Posterior cingulate gyrus (tissue), 11 donors: ENCODE measurements around the gene TFAP2C.
"Not testable (repeated sequence)": the region's sequence is repeated elsewhere in the genome, so short reads cannot be mapped to it uniquely, and the experiment has no call there.

ENCODE experiments used
- DNase-seq, 10 donors: peaks; one replicate each; pipeline versions ENCODE4 v3.0.0 to v3.0.0-alpha.2; 2020 to 2021; ENCODE audit warnings: mixed read lengths in 3 of 10
- intact Hi-C: fragments of 100-400 bp; cut with DNase I; formaldehyde crosslinking; loops from one replicate; pipeline ENCODE4 v1.15.1; 2023

Gene TFAP2C

GRCh38 chr20:56614196-56614595 lies 14.9 kb upstream of the TFAP2C start:
- peak in 1 of 10 donors; percentile 4 for DNase-seq
- intact Hi-C loops = no loop called here

DNA sequence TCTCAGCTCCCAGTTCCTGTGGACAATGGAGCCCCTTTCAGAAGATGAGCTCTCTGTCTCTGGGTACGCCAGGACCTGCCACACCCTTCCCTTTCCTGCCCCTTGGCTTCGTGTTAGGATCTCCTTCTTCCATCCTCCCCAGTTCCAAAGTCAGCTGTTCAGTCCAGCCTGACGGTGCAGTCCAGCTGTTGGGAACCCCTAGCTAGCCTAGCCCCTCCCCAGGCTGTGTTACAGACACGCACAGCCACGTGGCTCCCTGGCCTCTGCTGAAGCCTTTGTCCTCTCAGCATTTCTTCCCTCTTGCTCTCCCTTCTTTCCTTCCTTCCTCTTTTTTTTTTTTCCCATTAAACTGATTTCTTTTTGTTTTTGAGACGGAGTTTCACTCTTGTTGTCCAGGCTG lies 12.4 kb upstream of the TFAP2C start:
- intact Hi-C loops = no loop called here
- DNase-seq = peak in 1 of 10 donors; percentile 14

DNA sequence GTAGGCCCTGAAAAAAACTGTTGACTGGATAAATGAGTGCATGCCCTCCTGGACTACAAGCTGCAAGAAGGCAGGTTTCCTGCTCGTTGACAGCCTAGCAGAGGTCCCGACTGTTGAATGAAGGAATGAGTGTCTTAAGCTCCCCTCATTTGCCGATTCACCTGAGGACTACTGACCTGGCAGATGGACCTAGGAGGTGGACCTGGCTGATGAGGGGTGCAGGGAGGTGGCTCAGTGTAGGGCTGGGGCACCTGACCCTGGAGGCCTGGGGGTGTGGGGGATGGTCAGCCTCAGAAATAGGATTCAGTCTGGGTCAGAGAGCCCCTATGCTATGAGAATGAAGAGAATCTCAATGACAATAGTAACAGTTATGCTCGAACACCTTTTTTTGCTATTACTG lies 11.6 kb upstream of the TFAP2C start:
- intact Hi-C loops = no loop called here
- DNase-seq = peak in 1 of 10 donors; percentile 42

DNA sequence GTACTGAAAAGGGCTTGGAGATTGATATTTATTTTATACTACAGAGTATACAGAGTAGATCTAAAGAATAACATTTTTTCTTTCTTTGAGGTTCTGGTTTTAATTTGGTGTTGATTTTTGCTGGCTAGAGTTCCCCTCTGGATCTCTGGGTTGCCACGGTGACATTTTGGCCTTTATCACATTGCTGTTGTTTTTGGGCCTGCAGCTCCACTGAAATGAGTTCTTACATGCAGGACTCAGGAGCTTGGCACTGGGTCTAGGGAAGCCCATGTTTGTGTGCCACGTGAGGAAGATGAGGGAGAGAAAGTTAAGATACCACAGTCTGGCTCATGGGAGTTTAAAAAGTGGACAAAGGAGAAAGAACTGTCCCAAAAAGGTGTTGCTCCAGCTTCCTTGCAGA lies 7.4 kb upstream of the TFAP2C start:
- DNase-seq = no peak
- intact Hi-C loops = no loop called here

DNA sequence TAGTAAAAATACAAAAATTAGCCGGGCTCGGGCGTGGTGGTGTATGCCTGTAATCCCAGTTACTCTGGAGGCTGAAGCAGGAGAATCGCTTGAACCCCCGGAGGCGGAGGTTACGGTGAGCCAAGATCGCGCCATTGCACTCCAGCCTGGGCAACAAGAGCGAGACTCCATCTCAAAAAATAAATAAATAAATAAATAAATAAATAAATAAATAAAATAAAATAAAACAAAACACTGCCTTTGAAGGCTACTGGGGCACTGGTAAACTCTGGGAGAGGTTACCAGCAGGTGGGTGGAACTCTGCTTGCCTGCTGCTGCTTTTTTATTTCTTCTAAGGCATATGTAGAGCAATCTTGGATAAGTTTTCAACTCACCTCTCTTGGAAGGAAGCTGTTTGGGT lies 5.2 kb upstream of the TFAP2C start:
- intact Hi-C loops = not testable (repeated sequence)
- DNase-seq = peak in 1 of 10 donors; percentile 16

- intact Hi-C loops = no loop called here
- DNase-seq = peak in 1 of 10 donors; percentile 62
These were observed 4.1 kb upstream of the TFAP2C start for GRCh38 chr20:56624786-56625681.

- no peak for DNase-seq
- intact Hi-C loops = no loop called here
These were observed 3.3 kb upstream of the TFAP2C start for GRCh38 chr20:56625837-56626236.

DNA sequence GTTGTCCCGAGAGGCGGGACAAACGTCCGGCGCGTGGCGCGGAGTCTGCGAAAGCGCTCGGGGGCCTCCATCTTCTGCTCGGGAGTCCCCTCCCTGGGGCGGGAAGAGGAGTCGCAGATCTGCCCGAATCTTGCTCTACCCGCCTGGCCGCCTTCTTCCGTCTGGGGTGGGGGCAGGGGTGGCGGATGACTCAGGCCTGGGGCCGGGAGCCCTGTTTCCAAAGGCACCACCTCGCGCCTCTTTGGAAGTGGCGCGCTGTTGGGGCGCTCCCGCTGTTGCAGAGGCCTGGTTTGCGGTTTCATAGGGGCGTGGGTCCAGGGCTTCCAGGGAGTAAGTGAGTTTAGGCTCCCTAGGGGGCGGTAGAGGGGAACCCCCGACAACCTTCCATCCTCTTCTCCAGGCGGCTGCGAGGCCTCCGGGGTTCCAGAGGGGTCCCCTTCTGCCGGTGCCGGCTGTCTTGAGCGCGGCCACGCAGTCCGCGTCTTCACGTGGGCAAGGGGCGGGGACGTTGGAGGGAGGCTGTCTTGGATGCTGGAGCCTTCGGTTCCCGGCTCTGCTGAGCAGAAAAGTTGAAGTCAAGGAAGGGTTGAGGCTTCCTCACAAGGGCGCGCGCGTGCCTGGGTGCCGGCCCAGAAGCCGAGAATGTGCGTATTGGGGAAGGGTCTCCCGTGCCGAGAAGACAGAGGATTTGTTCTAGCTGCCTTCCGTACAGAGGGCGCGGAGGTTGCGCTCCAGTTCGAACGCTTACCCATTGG lies 2.6 kb upstream of the TFAP2C start:
- peak in 1 of 10 donors; percentile 45 for DNase-seq
- intact Hi-C loops = no loop called here

- intact Hi-C loops = no loop called here
- DNase-seq = peak in 2 of 10 donors; percentile 22 to 68
These were observed 1.7 kb upstream of the TFAP2C start for GRCh38 chr20:56627122-56628014.

DNA sequence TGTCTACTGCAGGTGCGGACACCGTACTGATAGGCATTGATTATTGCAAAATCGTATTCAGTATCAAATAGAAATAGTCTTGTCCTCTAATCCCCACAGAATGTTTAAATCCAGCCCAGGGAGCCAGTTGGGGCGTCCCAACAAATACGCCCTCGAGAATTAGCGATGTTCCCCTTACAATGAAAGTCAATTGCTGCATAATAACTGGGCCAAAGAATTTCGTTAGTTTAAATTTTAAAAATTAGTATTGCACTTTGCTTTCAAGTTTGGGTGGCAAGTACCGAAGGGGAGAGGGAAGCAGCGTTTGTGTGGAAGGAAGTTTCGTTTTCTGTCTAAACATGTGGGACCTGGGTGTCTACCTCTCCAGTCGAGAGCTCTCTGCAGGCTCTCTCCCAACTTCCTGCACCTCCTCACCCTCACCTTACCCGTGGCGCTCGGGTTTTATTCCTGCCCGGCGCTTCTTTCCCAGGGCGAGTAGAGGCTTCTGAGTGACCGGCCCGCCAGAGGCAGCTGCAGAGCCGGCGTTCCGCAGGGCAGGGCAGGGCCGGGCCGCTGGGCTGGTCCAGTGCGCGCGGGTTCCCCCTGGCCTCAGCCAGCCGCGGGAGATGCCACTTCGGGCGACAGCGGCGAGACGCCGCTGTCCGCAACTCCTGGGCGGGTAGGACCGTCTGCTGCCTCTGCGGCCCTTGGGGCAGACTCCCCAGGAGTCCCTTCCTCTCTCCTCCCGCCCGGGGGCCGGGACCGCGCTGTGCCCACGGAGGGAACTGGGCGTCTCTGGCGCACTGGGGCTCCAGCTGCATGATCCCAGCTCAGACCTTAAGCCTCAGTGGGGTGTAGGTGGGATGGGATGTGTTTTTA lies 862 bp upstream of the TFAP2C start:
- intact Hi-C loops = no loop called here
- DNase-seq = peak in 2 of 10 donors; percentile 47 to 68

DNA sequence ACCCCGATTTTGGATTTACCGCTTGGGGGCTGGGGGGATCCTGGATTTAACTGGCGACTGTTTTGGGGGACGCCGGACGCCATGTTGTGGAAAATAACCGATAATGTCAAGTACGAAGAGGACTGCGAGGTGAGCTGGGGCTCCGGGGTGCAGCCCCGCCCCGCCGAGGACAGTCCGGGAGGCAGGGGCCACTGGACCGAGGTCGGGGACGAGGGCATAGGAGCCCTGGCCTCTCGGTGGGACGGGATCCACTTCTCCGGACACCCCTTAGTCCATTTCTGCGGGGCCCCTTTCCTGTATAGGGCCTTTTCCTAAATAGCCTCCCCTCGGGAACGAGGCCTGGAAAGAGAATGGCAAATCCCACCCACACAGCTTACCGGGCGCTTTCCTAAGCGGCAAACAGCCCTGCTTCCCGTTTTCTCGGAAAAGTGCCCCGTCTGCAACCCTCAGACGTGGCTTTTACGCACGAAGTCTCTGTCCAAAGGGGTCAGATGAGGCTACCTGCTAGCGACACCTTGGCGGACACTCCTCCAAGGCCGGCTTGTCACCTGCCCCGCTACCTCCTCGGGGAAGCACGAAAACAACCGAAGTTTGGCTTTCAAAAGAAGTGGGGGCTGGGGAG lies 469 bp downstream of the TFAP2C start:
- DNase-seq = peak in 2 of 10 donors; percentile 39 to 52
- intact Hi-C loops = no loop called here

- intact Hi-C loops = no loop called here
- peak in 3 of 10 donors; percentile 18 to 79 (median 60) for DNase-seq
These were observed 984 bp downstream of the TFAP2C start for GRCh38 chr20:56630086-56630493.

DNA sequence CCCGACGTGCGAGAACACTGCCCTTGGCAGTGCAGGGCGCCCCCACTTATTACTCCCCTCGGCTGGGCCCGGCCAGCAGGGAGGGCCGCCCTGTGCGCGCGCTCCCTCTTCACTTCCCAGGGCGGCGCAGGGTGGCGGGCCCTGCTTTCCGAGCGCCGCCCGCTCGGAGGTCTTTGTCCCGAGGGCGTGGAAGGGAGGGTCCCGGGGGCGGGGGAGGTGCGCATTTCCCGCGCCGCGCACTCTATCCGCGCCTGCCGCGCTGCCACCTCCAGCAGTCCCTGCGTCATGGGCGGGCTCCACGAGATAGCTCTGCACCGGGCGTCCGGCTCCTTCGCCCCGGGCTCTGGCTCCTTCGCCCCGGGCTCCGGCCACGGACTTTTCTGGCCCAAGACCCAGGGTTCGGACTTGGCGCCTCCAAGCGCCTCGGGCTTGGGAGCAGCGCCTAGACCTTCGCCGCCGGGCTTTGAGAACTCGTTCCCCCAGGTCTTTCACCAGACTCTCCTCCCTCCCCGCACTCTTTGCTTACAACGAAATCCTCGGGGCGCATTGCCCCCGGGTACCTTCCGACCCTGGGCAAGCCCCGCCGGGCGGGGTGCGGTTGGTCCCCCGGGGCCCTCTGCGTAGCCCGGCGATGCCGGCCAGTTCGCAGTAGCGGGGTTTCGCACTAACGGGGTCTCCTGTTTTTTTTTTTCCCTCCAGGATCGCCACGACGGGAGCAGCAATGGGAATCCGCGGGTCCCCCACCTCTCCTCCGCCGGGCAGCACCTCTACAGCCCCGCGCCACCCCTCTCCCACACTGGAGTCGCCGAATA lies 1.6 kb downstream of the TFAP2C start:
- DNase-seq = peak in 2 of 10 donors; percentile 47 to 60
- intact Hi-C loops = no loop called here

DNA sequence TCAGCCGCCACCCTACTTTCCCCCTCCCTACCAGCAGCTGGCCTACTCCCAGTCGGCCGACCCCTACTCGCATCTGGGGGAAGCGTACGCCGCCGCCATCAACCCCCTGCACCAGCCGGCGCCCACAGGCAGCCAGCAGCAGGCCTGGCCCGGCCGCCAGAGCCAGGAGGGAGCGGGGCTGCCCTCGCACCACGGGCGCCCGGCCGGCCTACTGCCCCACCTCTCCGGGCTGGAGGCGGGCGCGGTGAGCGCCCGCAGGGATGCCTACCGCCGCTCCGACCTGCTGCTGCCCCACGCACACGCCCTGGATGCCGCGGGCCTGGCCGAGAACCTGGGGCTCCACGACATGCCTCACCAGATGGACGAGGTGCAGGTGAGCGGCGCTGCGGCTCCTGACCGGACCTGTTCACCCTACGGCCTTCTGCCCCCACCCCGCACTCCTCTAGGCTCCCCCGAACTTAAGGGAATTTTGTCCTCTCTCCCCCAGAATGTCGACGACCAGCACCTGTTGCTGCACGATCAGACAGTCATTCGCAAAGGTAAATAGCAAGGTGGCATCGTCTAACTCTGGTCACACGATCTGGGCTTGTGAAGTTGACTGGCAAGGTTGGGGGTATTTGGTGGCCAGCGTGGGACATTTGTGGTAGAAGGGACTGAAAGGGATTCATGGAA lies 2.3 kb downstream of the TFAP2C start:
- intact Hi-C loops = no loop called here
- DNase-seq = peak in 2 of 10 donors; percentile 47

- intact Hi-C loops = no loop called here
- DNase-seq = no peak
These were observed 2.9 kb downstream of the TFAP2C start for GRCh38 chr20:56631990-56632327.

GRCh38 chr20:56634307-56634706 lies 5.2 kb downstream of the TFAP2C start:
- DNase-seq = no peak
- intact Hi-C loops = no loop called here

- intact Hi-C loops = no loop called here
- peak in 2 of 10 donors; percentile 23 to 47 for DNase-seq
These were observed 5.8 kb downstream of the TFAP2C start for GRCh38 chr20:56634735-56635385.
